ENCODE measurements around the gene MACROD2.

The MACROD2 gene

GRCh38 chr20:15143478-15143877, 1148.2 kb downstream of the MACROD2 start:
- H2AFZ ChIP-seq: no peak overlapping the region
- no peak overlapping the region for H3K4me3 ChIP-seq (ENCODE audit: low read depth, low read length)
- no peak overlapping the region for H3K9ac ChIP-seq
- no peaks in the 10 kb centered on the region for H3K36me3 ChIP-seq (ENCODE audit: control insufficient read depth, insufficient read depth, low read length)
- no peaks in the 10 kb centered on the region for H3K4me1 ChIP-seq
- H3K4me2 ChIP-seq (ENCODE audit: low read length): no peak overlapping the region
- H3K27ac ChIP-seq: no peak overlapping the region
- no peaks in the 10 kb centered on the region for H3K27me3 ChIP-seq (ENCODE audit: control insufficient read depth, insufficient read depth, low read length)
- H3K79me2 ChIP-seq: no peaks in the 10 kb centered on the region
- H3K9me3 ChIP-seq (ENCODE audit: control insufficient read depth, low read length): no peaks in the 10 kb centered on the region
- TF ChIP-seq CTCF (IDR thresholded peaks at IDR 0.05): no peak

- H3K36me3 ChIP-seq (ENCODE audit: control insufficient read depth, insufficient read depth, low read length): no peaks in the 10 kb centered on the region
- no peaks in the 10 kb centered on the region for H3K4me1 ChIP-seq
- no peaks in the 10 kb centered on the region for H3K27me3 ChIP-seq (ENCODE audit: control insufficient read depth, insufficient read depth, low read length)
- H3K4me3 ChIP-seq (ENCODE audit: low read depth, low read length): no peak overlapping the region
- H3K4me2 ChIP-seq (ENCODE audit: low read length): no peak overlapping the region
- no peaks in the 10 kb centered on the region for H3K9me3 ChIP-seq (ENCODE audit: control insufficient read depth, low read length)
- no peak overlapping the region for H3K9ac ChIP-seq
- TF ChIP-seq CTCF (IDR thresholded peaks at IDR 0.05): no peak
- H3K27ac ChIP-seq: no peak overlapping the region
- no peak overlapping the region for H2AFZ ChIP-seq
- no peaks in the 10 kb centered on the region for H3K79me2 ChIP-seq
Observed at GRCh38 chr20:15144916-15145315, 1149.6 kb downstream of the MACROD2 start.

DNA sequence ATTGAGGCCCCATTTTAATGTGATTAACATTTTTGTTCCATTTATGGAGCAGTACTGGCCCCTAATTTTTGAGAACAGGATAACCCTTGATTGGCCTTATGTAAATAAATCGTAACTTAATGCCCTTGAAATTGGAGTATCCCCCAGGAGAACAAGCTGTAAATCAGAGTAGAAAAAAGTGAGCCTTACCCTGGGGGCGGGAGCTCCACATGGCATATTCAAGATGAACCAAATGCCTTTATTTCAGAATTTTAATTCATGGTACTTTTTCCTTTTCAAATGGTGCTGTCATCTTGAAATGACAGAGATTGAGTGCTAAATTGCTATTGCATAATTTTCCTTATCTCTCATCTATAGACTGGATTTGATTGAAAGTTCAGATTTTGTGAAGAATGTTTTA, 1151.6 kb downstream of the MACROD2 start:
- H3K4me2 ChIP-seq (ENCODE audit: low read length): no peak overlapping the region
- no peaks in the 10 kb centered on the region for H3K27me3 ChIP-seq (ENCODE audit: control insufficient read depth, insufficient read depth, low read length)
- H3K79me2 ChIP-seq: no peaks in the 10 kb centered on the region
- no peaks in the 10 kb centered on the region for H3K4me1 ChIP-seq
- H2AFZ ChIP-seq: no peak overlapping the region
- H3K4me3 ChIP-seq (ENCODE audit: low read depth, low read length): no peak overlapping the region
- H3K27ac ChIP-seq: no peak overlapping the region
- H3K9me3 ChIP-seq (ENCODE audit: control insufficient read depth, low read length): no peaks in the 10 kb centered on the region
- no peak for TF ChIP-seq CTCF (IDR thresholded peaks at IDR 0.05)
- no peak overlapping the region for H3K9ac ChIP-seq
- no peaks in the 10 kb centered on the region for H3K36me3 ChIP-seq (ENCODE audit: control insufficient read depth, insufficient read depth, low read length)

- no peaks in the 10 kb centered on the region for H3K9me3 ChIP-seq (ENCODE audit: control insufficient read depth, low read length)
- H3K4me3 ChIP-seq (ENCODE audit: low read depth, low read length): no peak overlapping the region
- no peak overlapping the region for H3K9ac ChIP-seq
- H3K4me2 ChIP-seq (ENCODE audit: low read length): no peak overlapping the region
- no peaks in the 10 kb centered on the region for H3K4me1 ChIP-seq
- H3K79me2 ChIP-seq: no peaks in the 10 kb centered on the region
- no peak overlapping the region for H3K27ac ChIP-seq
- TF ChIP-seq CTCF (IDR thresholded peaks at IDR 0.05): no peak
- no peaks in the 10 kb centered on the region for H3K36me3 ChIP-seq (ENCODE audit: control insufficient read depth, insufficient read depth, low read length)
- H3K27me3 ChIP-seq (ENCODE audit: control insufficient read depth, insufficient read depth, low read length): no peaks in the 10 kb centered on the region
- H2AFZ ChIP-seq: no peak overlapping the region
Observed at GRCh38 chr20:15154070-15154469, 1158.8 kb downstream of the MACROD2 start.

DNA sequence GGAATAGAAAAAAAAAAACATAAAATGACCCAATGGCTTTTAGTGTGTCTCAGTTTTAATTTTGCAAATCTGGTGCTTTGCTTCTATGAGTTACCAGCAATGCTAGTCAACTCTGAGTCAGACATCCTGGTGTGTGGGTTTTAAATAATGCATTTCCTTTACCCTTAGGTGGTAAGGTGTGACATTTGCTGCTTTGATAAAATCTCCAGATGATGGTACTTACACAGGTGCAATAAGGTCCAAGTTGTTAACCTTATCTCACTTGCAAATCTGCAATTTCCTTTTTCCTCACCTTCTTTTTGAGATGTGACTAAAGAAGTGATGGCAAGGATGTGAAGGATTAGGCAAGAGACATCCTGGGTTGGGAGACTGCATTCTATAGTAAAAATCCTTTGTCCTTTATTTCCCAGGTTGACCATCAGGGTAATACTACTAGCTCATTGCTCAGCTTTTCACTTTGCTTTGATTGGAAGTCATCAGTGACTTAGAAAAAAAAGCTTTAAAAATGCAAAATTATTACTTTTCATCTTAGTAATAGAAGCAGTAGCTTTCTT, 1160.6 kb downstream of the MACROD2 start:
- Histone ChIP-seq H3K9me3 (ENCODE audit: control insufficient read depth, low read length) (no peaks in the 10 kb centered on the region), H3K4me2 (ENCODE audit: low read length) (no peak overlapping the region), H3K36me3 (ENCODE audit: control insufficient read depth, insufficient read depth, low read length) (no peaks in the 10 kb centered on the region), H3K27ac (no peak overlapping the region), H3K4me1 (no peaks in the 10 kb centered on the region), H3K4me3 (ENCODE audit: low read depth, low read length) (no peak overlapping the region), H3K79me2 (no peaks in the 10 kb centered on the region), H2AFZ (no peak overlapping the region), H3K27me3 (ENCODE audit: control insufficient read depth, insufficient read depth, low read length) (no peaks in the 10 kb centered on the region), H3K9ac (no peak overlapping the region)
- no peak for TF ChIP-seq CTCF (IDR thresholded peaks at IDR 0.05)

Measured in parathyroid adenoma (tissue), 2 donors.